Measurements from ENCODE around the gene IWS1. TPM values are rescaled to one million over a fixed set of nuclear protein-coding genes. Genes with fewer than 3 reads are reported as not detected.

Gene IWS1
- total and polyA plus RNA-seq, 9 of the 15 experiments (the other 6 are each of a cell fraction or from before 2014, with no cell fraction given): 20.8 to 67.2 (median 46.6) TPM

DNA sequence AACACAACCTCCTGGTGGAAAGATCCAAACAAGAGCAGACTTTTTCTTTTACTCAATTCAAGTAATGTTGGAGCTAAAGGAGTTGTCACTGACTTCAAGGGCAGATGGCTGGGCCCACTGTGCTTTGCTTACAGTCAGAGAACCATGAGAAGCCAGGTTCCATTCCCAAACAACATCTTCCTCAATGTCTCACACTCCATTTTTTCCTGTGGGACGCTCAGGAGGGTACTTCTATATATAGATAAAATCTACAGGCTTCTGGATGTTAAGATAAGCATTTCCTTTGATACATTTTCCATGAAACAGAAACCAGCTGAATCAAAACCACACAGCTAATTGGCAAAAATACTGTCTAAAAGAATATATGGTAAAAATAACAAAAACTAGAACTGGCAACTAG lies 14.4 kb downstream of the IWS1 start:
- ATAC-seq (no peak; the same call in 2 of the 3 replicates), FAIRE-seq (no peak), DNase-seq (ENCODE audit: extremely low read depth in 1 of 4, low spot score in 3 of 4) (no peak)
- TF ChIP-seq ZNF121 (CRISPR knock-in tag; conservative IDR thresholded peaks at IDR 0.05) (no peak), SMARCC2 (IDR thresholded peaks at IDR 0.05; ENCODE audit: low read depth) (no peak), POLR2A (conservative IDR thresholded peaks at IDR 0.05) (no peak), KDM4B (IDR thresholded peaks at IDR 0.05; ENCODE audit: borderline replicate concordance in 2 of 2, low read depth in 1 of 2) (no peak)
- Histone ChIP-seq H3K27me3 (ENCODE audit: control insufficient read depth in 2 of 2, insufficient read depth in 2 of 2, low read length in 2 of 2) (no peaks in the 10 kb centered on the region), H3K36me3 (ENCODE audit: control insufficient read depth, insufficient read depth, low read length) (peaks cover 74% of the 10 kb centered on the region), H3K9me1 (ENCODE audit: control insufficient read depth, insufficient read depth, low read length) (peaks cover 4% of the 10 kb centered on the region), H3K4me2 (ENCODE audit: insufficient read depth, low read length) (no peak overlapping the region), H3K79me2 (ENCODE audit: control insufficient read depth, insufficient read depth, low read length) (peaks cover 98% of the 10 kb centered on the region), H3K4me1 (replicated peaks in 1 of 2; ENCODE audit: control insufficient read depth in 2 of 2, insufficient read depth in 2 of 2, low read length in 2 of 2) (peaks cover 6 to 19% of the 10 kb centered on the region in 2 experiments; a peak in 3 of 5 replicates), H3K9ac (ENCODE audit: insufficient read depth in 1 of 2, low read depth in 2 of 2, low read length in 2 of 2) (no peak overlapping the region), H3K27ac (ENCODE audit: extremely low read depth, low read depth, low read length) (no peak overlapping the region), H3K4me3 (no peak overlapping the region), H2AFZ (ENCODE audit: low read depth, low read length) (no peak overlapping the region), H3K9me3 (replicated peaks; ENCODE audit: control insufficient read depth, insufficient read depth, low read depth, low read length) (no peaks in the 10 kb centered on the region), H4K20me1 (replicated peaks; ENCODE audit: control insufficient read depth, insufficient read depth, low read length) (peaks cover 14% of the 10 kb centered on the region; the same call in 1 of the 2 replicates)
- CTCF ChIA-PET (ENCODE audit: low intra/inter-chr PET ratio): no interaction called here
- WGBS (ENCODE audit: insufficient coverage, low coverage, missing lambda C conversion rate): 8% methylated on average over 1 of the region's 1 CpG
- in situ Hi-C loops (cut with MboI): no loop called here
- intact Hi-C loops (cut with micrococcal nuclease): no loop called here
- no TSS peak for BruUV-seq (replicated peaks)
- POLR2A ChIA-PET: interaction anchor here (0.5 to 5.7 kb wide), 4 partner anchors 14 to 876 kb away, joined by 3 to 30 read pairs (median 4); partner anchors contain the start of gene IWS1

DNA sequence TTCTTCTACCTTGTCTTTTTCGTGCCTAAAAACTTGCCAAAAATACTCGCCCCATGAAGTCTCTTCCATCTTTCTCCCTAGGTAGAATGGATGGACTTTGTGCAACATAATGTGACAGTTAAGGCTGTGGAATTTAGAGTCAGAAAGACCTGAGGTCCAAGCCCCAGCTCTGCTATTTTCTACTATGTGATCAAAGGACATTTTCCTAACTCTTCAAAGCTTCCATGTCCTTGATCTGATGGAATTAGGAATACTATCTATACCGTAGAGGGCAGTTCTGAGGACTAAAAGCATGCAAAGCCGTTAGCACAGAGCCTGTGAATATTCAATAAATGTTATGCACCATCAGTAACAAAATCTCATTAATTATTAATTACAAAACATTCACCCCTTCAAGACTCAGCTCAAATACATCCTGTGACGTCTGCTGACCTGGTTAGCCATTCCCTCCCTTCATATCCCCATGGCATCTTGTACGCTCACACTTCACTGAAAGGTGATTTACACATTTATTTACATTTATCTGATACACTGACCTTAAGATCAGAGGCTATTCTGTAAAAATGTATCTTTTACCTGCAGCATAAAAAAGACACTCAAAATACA lies 15.1 kb downstream of the IWS1 start:
- H3K27me3 ChIP-seq (ENCODE audit: control insufficient read depth in 2 of 2, insufficient read depth in 2 of 2, low read length in 2 of 2): no peaks in the 10 kb centered on the region
- ATAC-seq (no peak), DNase-seq (ENCODE audit: extremely low read depth in 1 of 4, low spot score in 3 of 4) (no peak), FAIRE-seq (no peak)
- peaks cover 6 to 19% of the 10 kb centered on the region in 2 experiments; a peak in 3 of 5 replicates for H3K4me1 ChIP-seq (replicated peaks in 1 of 2; ENCODE audit: control insufficient read depth in 2 of 2, insufficient read depth in 2 of 2, low read length in 2 of 2)
- no peak overlapping the region for H3K9ac ChIP-seq (ENCODE audit: insufficient read depth in 1 of 2, low read depth in 2 of 2, low read length in 2 of 2)
- POLR2A ChIA-PET: interaction anchor here (0.9 to 5.7 kb wide), 2 partner anchors 15 to 29 kb away, joined by 3 to 30 read pairs; partner anchors contain the start of gene IWS1
- peaks cover 14% of the 10 kb centered on the region; the same call in 1 of the 2 replicates for H4K20me1 ChIP-seq (replicated peaks; ENCODE audit: control insufficient read depth, insufficient read depth, low read length)
- no peak for TF ChIP-seq MYNN (IDR thresholded peaks at IDR 0.05)
- no peak for TF ChIP-seq MYNN (CRISPR knock-in tag; IDR thresholded peaks at IDR 0.05)
- TF ChIP-seq CHD2 (IDR thresholded peaks at IDR 0.05; ENCODE audit: low read depth, low read length): no peak
- no peak overlapping the region for H3K27ac ChIP-seq (ENCODE audit: extremely low read depth, low read depth, low read length)
- H2AFZ ChIP-seq (ENCODE audit: low read depth, low read length): no peak overlapping the region
- peaks cover 72% of the 10 kb centered on the region for H3K36me3 ChIP-seq (ENCODE audit: control insufficient read depth, insufficient read depth, low read length)
- BruUV-seq (replicated peaks): no TSS peak
- H3K9me3 ChIP-seq (replicated peaks; ENCODE audit: control insufficient read depth, insufficient read depth, low read depth, low read length): no peaks in the 10 kb centered on the region
- H3K79me2 ChIP-seq (ENCODE audit: control insufficient read depth, insufficient read depth, low read length): peaks cover 98% of the 10 kb centered on the region
- no peak overlapping the region for H3K4me2 ChIP-seq (ENCODE audit: insufficient read depth, low read length)
- WGBS (ENCODE audit: insufficient coverage, low coverage, missing lambda C conversion rate): 83% methylated on average over 6 of the region's 6 CpGs
- in situ Hi-C loops (cut with MboI): no loop called here
- no peak overlapping the region for H3K4me3 ChIP-seq
- intact Hi-C loops (cut with micrococcal nuclease): no loop called here
- peaks cover 4% of the 10 kb centered on the region for H3K9me1 ChIP-seq (ENCODE audit: control insufficient read depth, insufficient read depth, low read length)
- CTCF ChIA-PET (ENCODE audit: low intra/inter-chr PET ratio): no interaction called here
